ENCODE results near the gene LUM. TPM values are rescaled to one million over a fixed set of nuclear protein-coding genes. Genes with fewer than 3 reads are reported as not detected.

Gene LUM, protein sequence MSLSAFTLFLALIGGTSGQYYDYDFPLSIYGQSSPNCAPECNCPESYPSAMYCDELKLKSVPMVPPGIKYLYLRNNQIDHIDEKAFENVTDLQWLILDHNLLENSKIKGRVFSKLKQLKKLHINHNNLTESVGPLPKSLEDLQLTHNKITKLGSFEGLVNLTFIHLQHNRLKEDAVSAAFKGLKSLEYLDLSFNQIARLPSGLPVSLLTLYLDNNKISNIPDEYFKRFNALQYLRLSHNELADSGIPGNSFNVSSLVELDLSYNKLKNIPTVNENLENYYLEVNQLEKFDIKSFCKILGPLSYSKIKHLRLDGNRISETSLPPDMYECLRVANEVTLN
- 304 and 309 TPM in 2 replicates for total RNA-seq

DNA sequence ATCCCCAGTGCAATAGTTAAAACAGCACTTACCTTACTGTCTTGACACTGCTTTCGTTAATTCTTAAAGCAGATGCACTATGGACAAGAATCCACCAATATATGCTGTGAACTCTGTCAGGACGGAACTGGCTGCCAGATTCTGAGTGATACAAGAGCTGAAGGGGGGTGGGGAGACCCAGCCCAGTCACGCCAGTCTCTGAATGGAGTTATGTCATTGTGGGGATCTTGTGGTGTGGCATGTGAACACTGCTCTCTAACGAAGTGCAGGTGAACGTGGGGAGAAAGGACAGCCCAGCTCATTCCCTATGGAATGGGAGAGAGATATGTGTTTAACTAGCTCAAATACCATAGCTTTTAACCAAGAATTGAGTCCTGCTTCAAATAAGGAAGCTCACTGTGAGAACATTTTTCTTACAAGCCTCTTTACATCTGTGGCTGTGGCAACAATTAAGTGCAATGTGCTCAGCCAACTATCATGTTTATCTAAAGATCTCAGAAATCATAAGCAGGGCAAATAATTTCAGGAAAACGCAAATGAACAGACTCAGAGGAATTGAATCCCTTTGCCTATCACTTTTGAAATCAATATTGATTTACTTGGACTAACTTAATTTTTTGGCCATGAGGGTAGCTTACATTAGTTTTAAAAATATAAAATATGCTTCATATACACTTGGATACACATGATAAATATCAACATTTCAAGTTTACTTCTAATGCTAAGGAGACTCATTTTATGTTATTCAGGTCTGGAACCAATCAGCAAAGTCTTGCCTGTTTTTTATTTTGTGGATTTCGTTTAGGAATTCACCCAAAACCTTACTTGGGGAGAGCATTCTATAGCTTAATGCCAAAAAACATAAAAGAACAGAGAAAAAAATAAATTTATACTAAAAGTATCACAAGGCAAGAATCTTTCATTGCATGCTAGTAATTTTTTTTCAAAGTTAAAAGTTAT is at the start of gene LUM:
TSS of gene LUM (minus strand) at position 129 of the 960 bp plus-strand sequence. CDS start 2,515 bp downstream, outside the sequence.

DNA sequence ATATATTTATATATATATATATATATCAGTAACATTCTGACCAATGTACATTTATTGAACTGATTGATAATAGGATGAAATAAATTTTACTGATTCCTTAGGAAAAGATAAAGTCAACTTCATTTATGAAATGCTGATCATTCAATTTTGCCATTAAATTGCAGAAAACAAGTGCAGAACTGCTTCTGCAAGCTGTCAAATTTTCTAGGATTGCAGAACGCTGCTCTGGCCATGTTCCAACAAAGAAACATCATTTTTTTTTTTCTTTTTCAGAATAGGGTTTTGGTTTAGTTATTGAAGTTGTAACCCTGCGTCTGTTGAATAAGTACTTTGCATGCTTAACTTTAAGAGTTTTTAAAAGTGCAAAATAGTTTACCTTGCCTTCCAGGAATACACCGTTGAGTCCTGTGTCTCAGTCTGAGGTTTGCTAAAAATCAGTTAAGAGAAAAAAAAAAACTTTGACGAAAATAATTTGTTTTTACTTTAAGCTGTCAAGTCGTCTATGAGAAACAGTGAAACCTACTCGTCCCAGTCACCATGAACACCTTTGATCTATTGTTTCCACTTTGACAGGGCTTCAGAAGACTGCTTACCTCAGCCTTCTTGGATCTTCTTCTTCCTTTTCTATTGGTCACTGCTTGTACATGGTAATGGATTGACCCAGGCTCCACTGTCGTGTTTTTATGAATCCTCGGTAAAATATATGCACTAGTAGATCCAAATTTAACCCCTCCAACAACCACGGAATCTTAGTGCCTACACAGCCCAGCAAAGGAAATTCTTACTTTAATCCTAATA is 53.7 kb downstream of the LUM start, which contains the start of gene KERA:
TSS of gene KERA (minus strand) at position 657 of the 798 bp plus-strand sequence. CDS start 1,743 bp downstream, outside the sequence.

Other genes starting within 250 kb of the LUM start
- not detected in 2 replicates for gene CCER1, start 156.3 kb downstream of the LUM start, total RNA-seq
- 0.18 TPM in 1 of 2 replicates, not detected in the other for gene EPYC, start 106.5 kb downstream of the LUM start, total RNA-seq
- 0.18 TPM in 1 of 2 replicates, not detected in the other for gene KERA, start 53.5 kb downstream of the LUM start, total RNA-seq
- 320 and 329 TPM in 2 replicates for gene DCN, start 71.3 kb upstream of the LUM start, total RNA-seq